GM18502 (cell line): ENCODE results near the gene FGD6.

Source experiments
- ATAC-seq: cut with Tn5 transposase; IDR thresholded peaks from one replicate; pipeline ENCODE4 v1.9.1; 2021; ENCODE audit warnings: mild to moderate bottlenecking; ENCODE audit not compliant: unreplicated experiment, poor library complexity

FGD6 gene

DNA sequence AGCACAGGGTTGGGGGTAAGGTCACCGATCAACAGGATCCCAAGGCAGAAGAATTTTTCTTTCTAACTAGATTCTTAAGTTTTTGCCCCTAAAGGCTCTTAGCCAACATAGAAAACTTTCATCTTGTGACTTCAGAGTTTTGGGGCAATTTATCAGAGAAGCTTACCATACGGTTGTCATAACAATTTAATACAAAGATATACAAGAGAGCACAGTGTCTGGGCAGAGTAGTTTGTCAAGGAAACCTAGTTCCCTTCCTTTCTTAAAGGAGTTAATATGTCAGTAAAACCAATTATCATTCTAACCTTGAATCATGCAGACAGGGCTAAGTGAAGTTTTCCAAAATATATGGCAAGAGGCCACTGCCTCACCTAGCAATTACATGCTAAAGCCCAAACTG lies 162.2 kb downstream of the FGD6 start:
- ATAC-seq = no peak

DNA sequence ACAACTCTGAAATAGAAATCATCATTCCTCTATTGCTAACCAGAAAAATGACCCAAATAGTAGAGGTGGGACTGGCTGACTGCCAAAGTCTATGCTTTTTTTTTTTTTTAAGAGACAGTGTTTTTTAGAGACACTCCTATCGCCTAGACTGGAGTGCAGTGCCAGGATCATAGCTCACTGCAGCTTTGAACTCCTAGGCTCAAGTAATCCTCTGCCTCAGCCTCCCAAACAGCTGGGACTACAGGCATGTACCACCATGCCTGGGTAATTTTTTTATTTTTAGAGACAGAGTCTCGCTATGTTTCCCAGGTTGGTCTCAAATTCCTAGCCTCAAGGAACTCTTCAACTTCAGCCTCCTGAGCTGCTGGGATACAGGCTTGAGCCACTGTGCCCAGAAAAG lies 163.1 kb downstream of the FGD6 start:
- no peak for ATAC-seq

DNA sequence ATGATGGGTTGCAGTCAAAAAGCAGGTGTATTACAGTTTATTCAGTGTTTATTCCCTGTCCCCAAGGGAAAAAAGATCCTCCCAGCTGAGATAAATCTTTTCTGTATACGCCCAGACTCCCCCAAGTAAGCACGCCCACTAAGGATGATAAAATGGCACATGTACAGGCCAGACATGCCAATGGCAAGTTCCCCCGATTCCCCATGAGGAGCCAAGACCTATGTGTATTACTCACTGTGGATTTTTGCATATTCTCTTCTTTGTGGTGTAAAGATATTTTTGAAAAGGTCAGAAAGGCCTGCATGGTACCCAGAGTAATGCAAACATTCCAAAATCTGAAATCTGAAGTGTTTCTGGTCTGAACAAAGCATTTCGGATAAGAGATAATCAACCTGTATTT lies 166.0 kb downstream of the FGD6 start:
- no peak for ATAC-seq

DNA sequence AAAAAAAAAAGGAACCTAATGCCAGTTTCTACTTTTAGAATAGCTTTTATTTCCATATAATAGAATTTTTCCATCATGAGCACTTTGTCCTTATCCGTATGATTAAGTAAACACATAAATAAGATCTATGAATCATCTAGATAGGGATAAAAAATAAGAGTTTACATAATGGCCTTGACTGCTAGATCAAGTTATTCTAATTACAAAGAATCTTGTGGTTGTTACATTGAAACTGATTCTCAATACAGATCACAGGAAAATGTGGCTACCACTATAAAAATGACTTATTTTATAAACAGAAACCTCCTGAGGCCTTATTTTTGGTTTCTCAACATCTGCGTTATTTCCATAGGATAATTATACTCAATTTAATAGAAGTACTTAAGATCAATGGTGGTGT lies 179.4 kb downstream of the FGD6 start:
- ATAC-seq = no peak

DNA sequence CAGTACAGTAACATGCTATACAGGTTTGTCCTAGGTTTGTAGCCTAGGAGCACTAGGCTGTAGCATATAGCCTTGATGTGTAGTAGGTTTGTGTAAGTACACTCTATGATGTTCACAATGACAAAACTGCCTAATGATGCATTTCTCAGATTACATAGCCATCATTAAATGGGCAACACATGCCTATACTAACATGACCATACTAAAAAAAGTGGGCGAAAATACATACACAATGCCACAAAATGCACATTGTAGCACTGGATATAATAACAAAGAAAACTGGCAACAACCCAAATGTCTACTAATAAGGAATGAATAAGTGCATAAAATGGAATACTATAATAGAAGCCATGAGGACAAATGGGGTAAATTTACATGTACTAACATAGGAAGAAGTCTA lies 182.5 kb downstream of the FGD6 start:
- no peak for ATAC-seq
